Subcutaneous adipose tissue (tissue), 4 donors: ENCODE results near the gene NIN. TPM values are rescaled to one million over a fixed set of nuclear protein-coding genes. Genes with fewer than 3 reads are reported as not detected.

Source experiments
- CTCF ChIP-seq: fragments of 450-650 bp; IDR thresholded peaks from one replicate; pipeline ENCODE4 v1.5.1; 2016; ENCODE audit warnings: low read depth, mild to moderate bottlenecking, control low read depth, antibody characterized with exemption, moderate library complexity
- total RNA-seq, 4 donors: library from RNA; depleted of rRNA; stranded (reverse); fragments of >200 nt; gene quantifications; one replicate each; pipeline ENCODE4 v1.1.0, GENCODE V29; 2016

NIN gene
- total RNA-seq, 4 donors from 2014 or later, result 33.2 to 44.0 (median 40.6) TPM

GRCh38 chr14:50750323-50750722 lies 80.6 kb downstream of the NIN start:
- TF ChIP-seq CTCF, result no peak

- TF ChIP-seq CTCF, result no peak
These were observed 85.4 kb downstream of the NIN start for GRCh38 chr14:50745401-50746058.

GRCh38 chr14:50744231-50744630 lies 86.7 kb downstream of the NIN start:
- no peak for TF ChIP-seq CTCF

GRCh38 chr14:50741567-50741966 lies 89.4 kb downstream of the NIN start:
- no peak for TF ChIP-seq CTCF

GRCh38 chr14:50740856-50741255 lies 90.1 kb downstream of the NIN start:
- no peak for TF ChIP-seq CTCF

- no peak for TF ChIP-seq CTCF
These were observed 91.8 kb downstream of the NIN start for GRCh38 chr14:50739186-50739585.

GRCh38 chr14:50736932-50737419 lies 94.0 kb downstream of the NIN start:
- TF ChIP-seq CTCF, result no peak
